HG03457 (cell line): Measurements from ENCODE around the gene DLL1.
"Not testable (repeated sequence)": the region's sequence is repeated elsewhere in the genome, so short reads cannot be mapped to it uniquely, and the experiment has no call there.

Source experiments
- ATAC-seq: cut with Tn5 transposase; IDR thresholded peaks from one replicate; pipeline ENCODE4 v1.9.1; 2021; ENCODE audit warnings: moderate number of reproducible peaks; ENCODE audit not compliant: unreplicated experiment

The DLL1 gene

GRCh38 chr6:170269151-170269845 is 21.6 kb downstream of the DLL1 start:
- no peak for ATAC-seq

- no peak for ATAC-seq
Observed at GRCh38 chr6:170268216-170269129, 22.4 kb downstream of the DLL1 start.

GRCh38 chr6:170267688-170268087 is 23.2 kb downstream of the DLL1 start:
- ATAC-seq = no peak

- no peak for ATAC-seq
Observed at GRCh38 chr6:170266061-170266825, 24.6 kb downstream of the DLL1 start.

- no peak for ATAC-seq
Observed at GRCh38 chr6:170265655-170266054, 25.2 kb downstream of the DLL1 start.

GRCh38 chr6:170264644-170265043 is 26.2 kb downstream of the DLL1 start:
- not testable (repeated sequence) for ATAC-seq

GRCh38 chr6:170264086-170264485 is 26.8 kb downstream of the DLL1 start:
- ATAC-seq = no peak

GRCh38 chr6:170263410-170263809 is 27.5 kb downstream of the DLL1 start:
- no peak for ATAC-seq

- ATAC-seq = no peak
Observed at GRCh38 chr6:170262489-170263088, 28.3 kb downstream of the DLL1 start.

GRCh38 chr6:170261643-170262488 is 29.0 kb downstream of the DLL1 start:
- ATAC-seq = no peak

GRCh38 chr6:170260686-170261085 is 30.2 kb downstream of the DLL1 start:
- no peak for ATAC-seq

GRCh38 chr6:170259278-170259677 is 31.6 kb downstream of the DLL1 start:
- ATAC-seq = no peak

- no peak for ATAC-seq
Observed at GRCh38 chr6:170258407-170258806, 32.5 kb downstream of the DLL1 start.

GRCh38 chr6:170257376-170257775 is 33.5 kb downstream of the DLL1 start:
- no peak for ATAC-seq

GRCh38 chr6:170256641-170257040 is 34.2 kb downstream of the DLL1 start:
- no peak for ATAC-seq

GRCh38 chr6:170255426-170256125 is 35.3 kb downstream of the DLL1 start:
- ATAC-seq = no peak

- ATAC-seq = no peak
Observed at GRCh38 chr6:170254315-170255213, 36.3 kb downstream of the DLL1 start.

- no peak for ATAC-seq
Observed at GRCh38 chr6:170253910-170254269, 37.0 kb downstream of the DLL1 start.
